ENCODE data around the gene CLINT1. TPM values are rescaled to one million over a fixed set of nuclear protein-coding genes. Genes with fewer than 3 reads are reported as not detected.

Gene CLINT1
- total and polyA plus RNA-seq, 4 donors: 31.7 to 60.9 (median 44.5) TPM

GRCh38 chr5:157747173-157747740 is 111.7 kb downstream of the CLINT1 start:
- no peaks in the 10 kb centered on the region for H3K27me3 ChIP-seq (ENCODE audit: control insufficient read depth in 1 of 2, insufficient read depth in 2 of 2, low read length in 1 of 2)
- no peaks in the 10 kb centered on the region for H3K9me3 ChIP-seq (ENCODE audit: control insufficient read depth, low read length)
- DNase-seq (no peak), ATAC-seq (ENCODE audit: low FRiP score) (no peak)
- intact Hi-C loops (cut with DNase I): loop anchor here in 1 of 2 donors (10.0 kb wide), 1 partner anchor 372 kb away; no protein-coding TSS in a partner anchor
- peaks cover 0 to 1% of the 10 kb centered on the region in 2 donors for H3K4me1 ChIP-seq (ENCODE audit: control insufficient read depth in 1 of 2, insufficient read depth in 2 of 2, low read length in 2 of 2)
- H3K27ac ChIP-seq (ENCODE audit: low read depth in 1 of 2, low read length in 2 of 2): no peak overlapping the region
- 82 to 83% methylated on average over 6 of the region's 6 CpGs for WGBS, 2 donors
- H3K4me3 ChIP-seq (ENCODE audit: low read length in 2 of 2): no peak overlapping the region
- no peaks in the 10 kb centered on the region for H3K36me3 ChIP-seq (ENCODE audit: control insufficient read depth in 1 of 2, insufficient read depth in 2 of 2, low read length in 1 of 2)

GRCh38 chr5:157745041-157745456 is 113.9 kb downstream of the CLINT1 start:
- Histone ChIP-seq H3K9me3 (ENCODE audit: control insufficient read depth, low read length) (no peaks in the 10 kb centered on the region), H3K27me3 (ENCODE audit: control insufficient read depth in 1 of 2, insufficient read depth in 2 of 2, low read length in 1 of 2) (no peaks in the 10 kb centered on the region), H3K27ac (ENCODE audit: low read depth in 1 of 2, low read length in 2 of 2) (no peak overlapping the region), H3K4me3 (ENCODE audit: low read length in 2 of 2) (peak overlapping the region in 1 of 2 donors; percentile 95), H3K36me3 (ENCODE audit: control insufficient read depth in 1 of 2, insufficient read depth in 2 of 2, low read length in 1 of 2) (no peaks in the 10 kb centered on the region), H3K4me1 (ENCODE audit: control insufficient read depth in 1 of 2, insufficient read depth in 2 of 2, low read length in 2 of 2) (peaks cover 0 to 1% of the 10 kb centered on the region in 2 donors)
- 54 to 61% methylated on average over 4 of the region's 4 CpGs for WGBS, 2 donors
- DNase-seq: no peak
- ATAC-seq (ENCODE audit: low FRiP score): no peak
- intact Hi-C loops (cut with DNase I): loop anchor here in 1 of 2 donors (10.0 kb wide), 1 partner anchor 370 kb away; no protein-coding TSS in a partner anchor

GRCh38 chr5:157744051-157745011 is 114.6 kb downstream of the CLINT1 start:
- Histone ChIP-seq H3K4me3 (ENCODE audit: low read length in 2 of 2) (peak overlapping the region; percentile 83 to 95), H3K4me1 (ENCODE audit: control insufficient read depth in 1 of 2, insufficient read depth in 2 of 2, low read length in 2 of 2) (peaks cover 0 to 1% of the 10 kb centered on the region in 2 donors), H3K27me3 (ENCODE audit: control insufficient read depth in 1 of 2, insufficient read depth in 2 of 2, low read length in 1 of 2) (no peaks in the 10 kb centered on the region), H3K27ac (ENCODE audit: low read depth in 1 of 2, low read length in 2 of 2) (no peak overlapping the region), H3K9me3 (ENCODE audit: control insufficient read depth, low read length) (no peaks in the 10 kb centered on the region), H3K36me3 (ENCODE audit: control insufficient read depth in 1 of 2, insufficient read depth in 2 of 2, low read length in 1 of 2) (peaks cover 0 to 2% of the 10 kb centered on the region in 2 donors)
- ATAC-seq (ENCODE audit: low FRiP score) (no peak), DNase-seq (peak; percentile 61 to 82)
- 1% methylated on average over 51 to 56 of the region's 56 CpGs for WGBS, 2 donors
- intact Hi-C loops (cut with DNase I): loop anchor here in 1 of 2 donors (10.0 kb wide), 1 partner anchor 370 kb away; no protein-coding TSS in a partner anchor

- H3K36me3 ChIP-seq (ENCODE audit: control insufficient read depth in 1 of 2, insufficient read depth in 2 of 2, low read length in 1 of 2): peaks cover 0 to 2% of the 10 kb centered on the region in 2 donors
- no peaks in the 10 kb centered on the region for H3K9me3 ChIP-seq (ENCODE audit: control insufficient read depth, low read length)
- H3K4me1 ChIP-seq (ENCODE audit: control insufficient read depth in 1 of 2, insufficient read depth in 2 of 2, low read length in 2 of 2): peaks cover 0 to 1% of the 10 kb centered on the region in 2 donors
- DNase-seq: peak; percentile 91 to 97
- 0% methylated on average over 24 to 79 of the region's 79 CpGs for WGBS, 2 donors
- no peaks in the 10 kb centered on the region for H3K27me3 ChIP-seq (ENCODE audit: control insufficient read depth in 1 of 2, insufficient read depth in 2 of 2, low read length in 1 of 2)
- intact Hi-C loops (cut with DNase I): loop anchor here in 1 of 2 donors (2.0 to 10.0 kb wide), 2 partner anchors 75 to 369 kb away; no protein-coding TSS in a partner anchor
- H3K4me3 ChIP-seq (ENCODE audit: low read length in 2 of 2): peak within 1 kb of the TSS; percentile 83 to 95
- H3K27ac ChIP-seq (ENCODE audit: low read depth in 1 of 2, low read length in 2 of 2): no peak within 1 kb of the TSS
- peak; percentile 98 for ATAC-seq (ENCODE audit: low FRiP score)
These were observed 115.5 kb downstream of the CLINT1 start, which contains the start of gene LSM11 for GRCh38 chr5:157743163-157744050. LSM11 (plus strand) TSS chr5:157743712; CDS start chr5:157743751, 39 bp downstream.

GRCh38 chr5:157741131-157741530 is 117.8 kb downstream of the CLINT1 start:
- 65 to 73% methylated on average over 4 of the region's 4 CpGs for WGBS, 2 donors
- intact Hi-C loops (cut with DNase I): loop anchor here in 1 of 2 donors (10.0 kb wide), 1 partner anchor 366 kb away; no protein-coding TSS in a partner anchor

GRCh38 chr5:157740229-157740610 is 118.7 kb downstream of the CLINT1 start:
- ATAC-seq (ENCODE audit: low FRiP score) (no peak), DNase-seq (no peak)
- H3K4me3 ChIP-seq (ENCODE audit: low read length in 2 of 2): no peak overlapping the region
- H3K27ac ChIP-seq (ENCODE audit: low read depth in 1 of 2, low read length in 2 of 2): no peak overlapping the region
- WGBS, 2 donors: 65 to 66% methylated on average over 3 of the region's 3 CpGs
- no peaks in the 10 kb centered on the region for H3K9me3 ChIP-seq (ENCODE audit: control insufficient read depth, low read length)
- H3K4me1 ChIP-seq (ENCODE audit: control insufficient read depth in 1 of 2, insufficient read depth in 2 of 2, low read length in 2 of 2): peaks cover 0 to 1% of the 10 kb centered on the region in 2 donors
- no peaks in the 10 kb centered on the region for H3K27me3 ChIP-seq (ENCODE audit: control insufficient read depth in 1 of 2, insufficient read depth in 2 of 2, low read length in 1 of 2)
- intact Hi-C loops (cut with DNase I): loop anchor here in 1 of 2 donors (10.0 kb wide), 1 partner anchor 365 kb away; no protein-coding TSS in a partner anchor
- H3K36me3 ChIP-seq (ENCODE audit: control insufficient read depth in 1 of 2, insufficient read depth in 2 of 2, low read length in 1 of 2): peaks cover 0 to 2% of the 10 kb centered on the region in 2 donors

More at GRCh38 chr5:157741131-157741530, 117.8 kb downstream of the CLINT1 start:
- H3K36me3 ChIP-seq (ENCODE audit: control insufficient read depth in 1 of 2, insufficient read depth in 2 of 2, low read length in 1 of 2): peaks cover 0 to 2% of the 10 kb centered on the region in 2 donors
- no peaks in the 10 kb centered on the region for H3K27me3 ChIP-seq (ENCODE audit: control insufficient read depth in 1 of 2, insufficient read depth in 2 of 2, low read length in 1 of 2)
- no peak overlapping the region for H3K27ac ChIP-seq (ENCODE audit: low read depth in 1 of 2, low read length in 2 of 2)
- H3K4me3 ChIP-seq (ENCODE audit: low read length in 2 of 2): no peak overlapping the region
- H3K9me3 ChIP-seq (ENCODE audit: control insufficient read depth, low read length): no peaks in the 10 kb centered on the region
- DNase-seq (no peak), ATAC-seq (ENCODE audit: low FRiP score) (no peak)
- H3K4me1 ChIP-seq (ENCODE audit: control insufficient read depth in 1 of 2, insufficient read depth in 2 of 2, low read length in 2 of 2): peaks cover 0 to 1% of the 10 kb centered on the region in 2 donors

GRCh38 chr5:157739388-157740228 is 119.3 kb downstream of the CLINT1 start:
- DNase-seq (no peak), ATAC-seq (ENCODE audit: low FRiP score) (no peak)
- no peaks in the 10 kb centered on the region for H3K27me3 ChIP-seq (ENCODE audit: control insufficient read depth in 1 of 2, insufficient read depth in 2 of 2, low read length in 1 of 2)
- no peaks in the 10 kb centered on the region for H3K9me3 ChIP-seq (ENCODE audit: control insufficient read depth, low read length)
- peaks cover 0 to 4% of the 10 kb centered on the region in 2 donors for H3K36me3 ChIP-seq (ENCODE audit: control insufficient read depth in 1 of 2, insufficient read depth in 2 of 2, low read length in 1 of 2)
- no peaks in the 10 kb centered on the region for H3K4me1 ChIP-seq (ENCODE audit: control insufficient read depth in 1 of 2, insufficient read depth in 2 of 2, low read length in 2 of 2)
- 68 to 70% methylated on average over 12 of the region's 12 CpGs for WGBS, 2 donors
- no peak overlapping the region for H3K4me3 ChIP-seq (ENCODE audit: low read length in 2 of 2)
- no peak overlapping the region for H3K27ac ChIP-seq (ENCODE audit: low read depth in 1 of 2, low read length in 2 of 2)
- intact Hi-C loops (cut with DNase I): loop anchor here in 1 of 2 donors (10.0 kb wide), 1 partner anchor 365 kb away; no protein-coding TSS in a partner anchor

All from aorta (tissue), 5 donors.